SK-N-SH (cell line): ENCODE measurements around the gene SEC14L5. TPM values are rescaled to one million over a fixed set of nuclear protein-coding genes. Genes with fewer than 3 reads are reported as not detected.

Source experiments
- CTCF ChIA-PET: fragments of 300-600, 350-600 bp; formaldehyde crosslinking; extraction: SDS; loops from one replicate; lab custom pipeline; 2021; lab: Yijun Ruan, JAX
- POLR2A ChIA-PET: fragments of 350-600 bp; sonication (Branson Sonifier 250); formaldehyde crosslinking; extraction: SDS; loops from one replicate; lab custom pipeline; 2020; ENCODE audit warnings: antibody characterized with exemption, inconsistent platforms; lab: Yijun Ruan, JAX
- DNase-seq: peaks from one replicate; pipeline ENCODE4 v3.0.0; 2012
- H2AFZ ChIP-seq: fragments of 200-600 bp; sonication (generic); 2 replicates; pipeline ENCODE4 v1.8.1; 2016; ENCODE audit warnings: antibody characterized with exemption, mild to moderate bottlenecking, low read depth
- H3F3A ChIP-seq: fragments of 200-600 bp; sonication (generic); replicated peaks from 2 replicates; pipeline ENCODE3; 2016; ENCODE audit warnings: antibody characterized with exemption, mild to moderate bottlenecking; ENCODE audit not compliant: insufficient read depth
- H3K27ac ChIP-seq, 2 experiments: fragments of 200-500 bp in 1 of 2; fragments of 200-600 bp in 1 of 2; sonication (Bioruptor generic) in 1 of 2; sonication (generic), shearing (Covaris generic) in 1 of 2; 2 replicates each; pipeline versions ENCODE4 v1.5.1 to v1.6.1; 2014 to 2016; ENCODE audit warnings: low read depth in 2 of 2, inconsistent platforms in 1 of 2, low read length in 1 of 2, mild to moderate bottlenecking in 1 of 2, mixed read lengths in 1 of 2
- H3K27me3 ChIP-seq: fragments of 200-600 bp; sonication (generic), shearing (Covaris generic); 2 replicates; pipeline ENCODE4 v1.6.1; 2016; ENCODE audit warnings: mixed run types; ENCODE audit not compliant: insufficient read depth
- H3K36me3 ChIP-seq, 2 experiments: fragments of 200-500 bp in 1 of 2; fragments of 200-600 bp in 1 of 2; sonication (Bioruptor generic) in 1 of 2; sonication (generic) in 1 of 2; replicated peaks in 1 of 2; 2 replicates each; pipeline versions ENCODE3 to v1.5.1; 2014 to 2016; ENCODE audit warnings: low read length in 1 of 2, mild to moderate bottlenecking in 1 of 2; ENCODE audit not compliant: insufficient read depth in 2 of 2, control insufficient read depth in 1 of 2
- H3K4me1 ChIP-seq, 2 experiments: fragments of 200-500 bp in 1 of 2; fragments of 200-600 bp in 1 of 2; sonication (Bioruptor generic) in 1 of 2; sonication (generic), shearing (Covaris generic) in 1 of 2; 2 replicates each; pipeline versions ENCODE4 v1.5.1 to v1.6.1; 2014 to 2016; ENCODE audit warnings: low read depth in 1 of 2, low read length in 1 of 2, mixed run types in 1 of 2; ENCODE audit not compliant: insufficient read depth in 2 of 2, control insufficient read depth in 1 of 2
- H3K4me2 ChIP-seq: fragments of 200-600 bp; sonication (generic), shearing (Covaris generic); 2 replicates; pipeline ENCODE4 v1.6.1; 2017; ENCODE audit warnings: mixed run types
- H3K4me3 ChIP-seq, 2 experiments: fragments of 200-500 bp in 1 of 2; fragments of 200-600 bp in 1 of 2; sonication (Bioruptor generic) in 1 of 2; sonication (generic), shearing (Covaris generic) in 1 of 2; 2 replicates each; pipeline versions ENCODE4 v1.5.1 to v1.8.1; 2014 to 2016; ENCODE audit warnings: low read depth in 2 of 2, inconsistent platforms in 1 of 2, low read length in 1 of 2, mild to moderate bottlenecking in 1 of 2, mixed read lengths in 1 of 2, moderate library complexity in 1 of 2
- H3K79me2 ChIP-seq: fragments of 200-600 bp; sonication (generic); 2 replicates; pipeline ENCODE4 v1.8.1; 2017; ENCODE audit warnings: mild to moderate bottlenecking; ENCODE audit not compliant: insufficient read depth
- H3K9ac ChIP-seq: fragments of 200-600 bp; sonication (generic); 2 replicates; pipeline ENCODE4 v1.6.1; 2017; ENCODE audit warnings: mixed run types
- H3K9me2 ChIP-seq: fragments of 200-600 bp; sonication (generic); 2 replicates; pipeline ENCODE4 v1.6.1; 2017; ENCODE audit warnings: mixed run types
- H3K9me3 ChIP-seq: fragments of 200-600 bp; sonication (generic); 2 replicates; pipeline ENCODE4 v1.6.1; 2017; ENCODE audit warnings: mixed run types, mild to moderate bottlenecking, moderate library complexity
- H4K20me1 ChIP-seq: fragments of 200-600 bp; sonication (generic); 2 replicates; pipeline ENCODE4 v1.6.1; 2017; ENCODE audit warnings: mild to moderate bottlenecking, mixed run types; ENCODE audit not compliant: insufficient read depth
- CHD2 ChIP-seq: fragments of 150-350 bp; IDR thresholded peaks from 2 replicates; pipeline ENCODE4 v1.6.1; 2018; ENCODE audit warnings: low read length; ENCODE audit not compliant: partially characterized antibody
- EP300 ChIP-seq, 2 experiments: IDR thresholded peaks; 2 replicates each; pipeline versions ENCODE4 v1.4.0 to v1.6.1; 2012; ENCODE audit warnings: borderline replicate concordance in 1 of 2, low read depth in 1 of 2, low read length in 1 of 2
- FOSL2 ChIP-seq: IDR thresholded peaks from 2 replicates; pipeline ENCODE4 v1.4.0; 2012; ENCODE audit warnings: low read depth, mild to moderate bottlenecking, moderate library complexity, borderline replicate concordance
- FOXJ3 ChIP-seq: sonication (generic); formaldehyde crosslinking; IDR thresholded peaks from 2 replicates; pipeline ENCODE4 v1.5.1; 2020; ENCODE audit warnings: mild to moderate bottlenecking, missing genetic modification reagents
- FOXM1 ChIP-seq: IDR thresholded peaks from 2 replicates; pipeline ENCODE4 v1.4.0; 2012; ENCODE audit warnings: low read depth, mild to moderate bottlenecking
- GABPA ChIP-seq: IDR thresholded peaks from 2 replicates; pipeline ENCODE4 v1.4.0; 2012; ENCODE audit warnings: low read depth, mild to moderate bottlenecking
- GATA2 ChIP-seq: sonication (generic); formaldehyde crosslinking; IDR thresholded peaks from 2 replicates; pipeline ENCODE4 v1.5.0; 2020; ENCODE audit warnings: mild to moderate bottlenecking, missing genetic modification reagents
- IRF3 ChIP-seq: fragments of 150-350 bp; IDR thresholded peaks from 2 replicates; pipeline ENCODE4 v1.6.1; 2016; ENCODE audit warnings: mild to moderate bottlenecking, low read depth, low read length
- JUND ChIP-seq: IDR thresholded peaks from 2 replicates; pipeline ENCODE4 v1.4.0; 2012
- MAX ChIP-seq: IDR thresholded peaks from 2 replicates; pipeline ENCODE4 v1.4.0; 2012; ENCODE audit warnings: low read depth
- MEF2A ChIP-seq: IDR thresholded peaks from 2 replicates; pipeline ENCODE4 v1.4.0; 2012; ENCODE audit warnings: low read depth, borderline replicate concordance
- NRF1 ChIP-seq: IDR thresholded peaks from 2 replicates; pipeline ENCODE4 v1.6.1; 2012; ENCODE audit warnings: low read depth, mild to moderate bottlenecking, low read length
- RCOR1 ChIP-seq: fragments of 150-350 bp; IDR thresholded peaks from 2 replicates; pipeline ENCODE4 v1.6.1; 2017; ENCODE audit warnings: antibody characterized with exemption, low read length
- RXRA ChIP-seq: IDR thresholded peaks from 2 replicates; pipeline ENCODE4 v1.4.0; 2012; ENCODE audit warnings: low read depth, mild to moderate bottlenecking, borderline replicate concordance
- SMC3 ChIP-seq: IDR thresholded peaks from 2 replicates; pipeline ENCODE4 v1.6.1; 2012; ENCODE audit warnings: low read depth, low read length, improper control_type of control experiment
- TEAD4 ChIP-seq: IDR thresholded peaks from 2 replicates; pipeline ENCODE4 v1.4.0; 2012; ENCODE audit warnings: mild to moderate bottlenecking, borderline replicate concordance; ENCODE audit not compliant: insufficient read depth
- WGBS: methylation state at CpG from one replicate; pipeline ENCODE4 v1.1.6; 2017; ENCODE audit warnings: low lambda C conversion rate; 5-methylcytosine and 5-hydroxymethylcytosine counted together
- polyA plus RNA-seq, 3 experiments: library from polyadenylated mRNA; depleted of rRNA; stranded (reverse); fragments of >200 nt; gene quantifications; 2 replicates each; pipeline ENCODE4 v1.2.3, GENCODE V29; 2012
- TF ChIP-seq, protein P1 (sequence below): fragments of 200-600 bp; sonication (generic); IDR thresholded peaks from 2 replicates; pipeline ENCODE4 v1.6.1; 2017; ENCODE audit warnings: antibody characterized with exemption, mild to moderate bottlenecking, moderate library complexity

Gene SEC14L5
- polyA plus RNA-seq, 1 of the 3 experiments (the other 2 are of a cell fraction), result 0.08 TPM

- TF ChIP-seq JUND (no peak), RXRA (no peak), FOXM1 (no peak), SMC3 (no peak), FOXJ3 (CRISPR knock-in tag) (no peak), GATA2 (no peak), TEAD4 (no peak), RCOR1 (no peak), CHD2 (no peak)
- TF ChIP-seq, all 33 proteins: peak for 0
- no peaks in the 10 kb centered on the region for H3F3A ChIP-seq
- no peak overlapping the region for H2AFZ ChIP-seq
- 63% methylated on average over 4 of the region's 7 CpGs for WGBS
- no peak overlapping the region for H3K4me3 ChIP-seq
- no peaks in the 10 kb centered on the region for H3K4me1 ChIP-seq
- no peaks in the 10 kb centered on the region for H4K20me1 ChIP-seq
- DNase-seq, result no peak
- ChIA-PET POLR2A (no interaction called here), CTCF (no interaction called here)
- H3K4me2 ChIP-seq, result no peak overlapping the region
- no peaks in the 10 kb centered on the region for H3K9me2 ChIP-seq
- H3K27me3 ChIP-seq, result no peaks in the 10 kb centered on the region; the same call in 1 of the 2 replicates
- no peaks in the 10 kb centered on the region for H3K79me2 ChIP-seq
- no peak overlapping the region for H3K27ac ChIP-seq
- no peaks in the 10 kb centered on the region for H3K36me3 ChIP-seq
- no peak overlapping the region for H3K9ac ChIP-seq
- H3K9me3 ChIP-seq, result no peaks in the 10 kb centered on the region
Observed at GRCh38 chr16:4981473-4981872, 23.3 kb downstream of the SEC14L5 start.

GRCh38 chr16:4982056-4982867, 24.1 kb downstream of the SEC14L5 start:
- 31% methylated on average over 10 of the region's 20 CpGs for WGBS
- DNase-seq, result no peak
- Histone ChIP-seq H3K9ac (no peak overlapping the region), H3K4me2 (no peak overlapping the region), H3K27ac (no peak overlapping the region), H3K9me3 (no peaks in the 10 kb centered on the region), H2AFZ (no peak overlapping the region), H3K36me3 (no peaks in the 10 kb centered on the region), H3K4me3 (no peak overlapping the region), H3K4me1 (no peaks in the 10 kb centered on the region; a peak in 1 of 4 replicates), H3K79me2 (no peaks in the 10 kb centered on the region), H3K27me3 (peaks cover 6% of the 10 kb centered on the region; the same call in 1 of the 2 replicates), H4K20me1 (no peaks in the 10 kb centered on the region), H3F3A (no peaks in the 10 kb centered on the region), H3K9me2 (no peaks in the 10 kb centered on the region)
- ChIA-PET POLR2A (no interaction called here), CTCF (no interaction called here)
- TF ChIP-seq MAX (no peak), GATA2 (no peak), IRF3 (no peak), FOSL2 (no peak), GABPA (no peak), NRF1 (no peak), TEAD4 (no peak), MEF2A (no peak), RXRA (no peak), EP300 (IDR thresholded peaks at IDR 0.05; ENCODE audit: borderline replicate concordance in 1 of 2, low read depth in 1 of 2, low read length in 1 of 2) (no peak), RCOR1 (no peak), JUND (no peak)
- TF ChIP-seq, protein P1, sequence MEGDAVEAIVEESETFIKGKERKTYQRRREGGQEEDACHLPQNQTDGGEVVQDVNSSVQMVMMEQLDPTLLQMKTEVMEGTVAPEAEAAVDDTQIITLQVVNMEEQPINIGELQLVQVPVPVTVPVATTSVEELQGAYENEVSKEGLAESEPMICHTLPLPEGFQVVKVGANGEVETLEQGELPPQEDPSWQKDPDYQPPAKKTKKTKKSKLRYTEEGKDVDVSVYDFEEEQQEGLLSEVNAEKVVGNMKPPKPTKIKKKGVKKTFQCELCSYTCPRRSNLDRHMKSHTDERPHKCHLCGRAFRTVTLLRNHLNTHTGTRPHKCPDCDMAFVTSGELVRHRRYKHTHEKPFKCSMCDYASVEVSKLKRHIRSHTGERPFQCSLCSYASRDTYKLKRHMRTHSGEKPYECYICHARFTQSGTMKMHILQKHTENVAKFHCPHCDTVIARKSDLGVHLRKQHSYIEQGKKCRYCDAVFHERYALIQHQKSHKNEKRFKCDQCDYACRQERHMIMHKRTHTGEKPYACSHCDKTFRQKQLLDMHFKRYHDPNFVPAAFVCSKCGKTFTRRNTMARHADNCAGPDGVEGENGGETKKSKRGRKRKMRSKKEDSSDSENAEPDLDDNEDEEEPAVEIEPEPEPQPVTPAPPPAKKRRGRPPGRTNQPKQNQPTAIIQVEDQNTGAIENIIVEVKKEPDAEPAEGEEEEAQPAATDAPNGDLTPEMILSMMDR, result no peak
